Lung (tissue), 12 donors: ENCODE data around the gene ARHGEF9. TPM values are rescaled to one million over a fixed set of nuclear protein-coding genes. Genes with fewer than 3 reads are reported as not detected.

Source experiments
- ATAC-seq: fragments of 200-7000 bp; cut with Tn5 transposase; one replicate; pipeline ENCODE4 v1.9.1; 2020; ENCODE audit warnings: moderate number of reproducible peaks; ENCODE audit not compliant: insufficient read depth, low FRiP score
- DNase-seq, 3 donors: peaks; one replicate each; pipeline ENCODE4 v3.0.0-alpha.2; 2013 to 2017
- H3K27ac ChIP-seq, 2 donors: one replicate each; pipeline ENCODE4 v1.5.1; 2013; ENCODE audit warnings: mild to moderate bottlenecking in 2 of 2, moderate library complexity in 2 of 2, control low read depth in 1 of 2, inconsistent platforms in 1 of 2, low read depth in 1 of 2, low read length in 1 of 2
- H3K27me3 ChIP-seq, 3 donors: one replicate each; pipeline ENCODE4 v1.5.1; 2013; ENCODE audit warnings: low read length in 2 of 3; ENCODE audit not compliant: control insufficient read depth in 3 of 3, insufficient read depth in 3 of 3
- H3K36me3 ChIP-seq, 4 donors: one replicate each; pipeline ENCODE4 v1.5.1; 2013; ENCODE audit warnings: low read length in 4 of 4, mild to moderate bottlenecking in 1 of 4, moderate library complexity in 1 of 4; ENCODE audit not compliant: control insufficient read depth in 4 of 4, insufficient read depth in 4 of 4
- H3K4me1 ChIP-seq, 5 donors: one replicate each; pipeline ENCODE4 v1.5.1; 2013; ENCODE audit warnings: low read length in 5 of 5, mild to moderate bottlenecking in 2 of 5, moderate library complexity in 1 of 5; ENCODE audit not compliant: control insufficient read depth in 5 of 5, insufficient read depth in 5 of 5
- H3K4me3 ChIP-seq: one replicate; pipeline ENCODE4 v1.5.1; 2013; ENCODE audit warnings: mild to moderate bottlenecking, control low read depth, moderate library complexity
- H3K9ac ChIP-seq, 2 donors: one replicate each; pipeline ENCODE4 v1.5.1; 2013; ENCODE audit warnings: low read length in 2 of 2, control low read depth in 1 of 2; ENCODE audit not compliant: insufficient read depth in 1 of 2
- H3K9me3 ChIP-seq, 4 donors: one replicate each; pipeline ENCODE4 v1.5.1; 2013; ENCODE audit warnings: low read length in 3 of 4, mild to moderate bottlenecking in 1 of 4, moderate library complexity in 1 of 4; ENCODE audit not compliant: control insufficient read depth in 4 of 4, insufficient read depth in 3 of 4
- CTCF ChIP-seq: IDR thresholded peaks from 2 replicates; pipeline ENCODE4 v1.5.1; 2012; ENCODE audit warnings: mild to moderate bottlenecking; ENCODE audit errors: control extremely low read depth, extremely low read depth
- WGBS, 2 donors: extraction: QIAGEN DNeasy Blood & Tissue Kit; methylation state at CpG; one replicate each; pipeline ENCODE4 v1.1.7; 2013; 5-methylcytosine and 5-hydroxymethylcytosine counted together
- polyA plus RNA-seq, 2 donors: library from polyadenylated mRNA; stranded (reverse); fragments of 200-250 nt; gene quantifications; one replicate each; pipeline ENCODE4 v1.2.1, GENCODE V29; 2013
- total RNA-seq, 2 donors: library from RNA; depleted of rRNA in 1 of 2; stranded (reverse); fragments of >200 nt in 1 of 2; gene quantifications; one replicate each; pipeline ENCODE4 v1.2.1, GENCODE V29; 2014 to 2021
- donor health status: control.
- donor health status: control.
- donor health status: Bipolar disorder and iron deficiency.
- donor health status: healthy.
- donor health status: DM: yes; HTN: yes; CAD: no.

ARHGEF9 gene
- total and polyA plus RNA-seq, 4 donors = 5.8 to 25.5 (median 18.5) TPM

- DNase-seq (no peak), ATAC-seq (no peak)
- H3K27me3 ChIP-seq = no peaks in the 10 kb centered on the region
- H3K4me1 ChIP-seq = peaks cover 0 to 38% (median 3%) of the 10 kb centered on the region in 5 donors
- no peaks in the 10 kb centered on the region for H3K36me3 ChIP-seq
- H3K4me3 ChIP-seq = no peak overlapping the region
- 40 to 58% methylated on average over 1 of the region's 1 CpG for WGBS, 2 donors
- peaks cover 0 to 2% (median 0%) of the 10 kb centered on the region in 4 donors for H3K9me3 ChIP-seq
- no peak for TF ChIP-seq CTCF
- H3K27ac ChIP-seq = no peak overlapping the region
- H3K9ac ChIP-seq = no peak overlapping the region
Observed at GRCh38 chrX:63746278-63746677, 38.7 kb downstream of the ARHGEF9 start.

- peaks cover 0 to 3% (median 0%) of the 10 kb centered on the region in 4 donors for H3K9me3 ChIP-seq
- no peak overlapping the region for H3K4me3 ChIP-seq
- TF ChIP-seq CTCF = no peak
- no peak overlapping the region for H3K9ac ChIP-seq
- 29 to 50% methylated on average over 2 of the region's 2 CpGs for WGBS, 2 donors
- no peaks in the 10 kb centered on the region for H3K36me3 ChIP-seq
- H3K4me1 ChIP-seq = peaks cover 0 to 36% (median 3%) of the 10 kb centered on the region in 5 donors
- ATAC-seq (no peak), DNase-seq (no peak)
- H3K27ac ChIP-seq = no peak overlapping the region
- no peaks in the 10 kb centered on the region for H3K27me3 ChIP-seq
Observed at GRCh38 chrX:63744850-63745394, 40.1 kb downstream of the ARHGEF9 start.

- no peaks in the 10 kb centered on the region for H3K27me3 ChIP-seq
- WGBS, 2 donors = 57 to 67% methylated on average over 2 of the region's 2 CpGs
- H3K36me3 ChIP-seq = no peaks in the 10 kb centered on the region
- peaks cover 0 to 36% (median 3%) of the 10 kb centered on the region in 5 donors for H3K4me1 ChIP-seq
- H3K4me3 ChIP-seq = no peak overlapping the region
- no peak for TF ChIP-seq CTCF
- peak in 1 of 3 donors; percentile 41 for DNase-seq
- H3K27ac ChIP-seq = peak overlapping the region in 1 of 2 donors; percentile 9
- no peak for ATAC-seq
- H3K9me3 ChIP-seq = peaks cover 0 to 3% (median 0%) of the 10 kb centered on the region in 4 donors
- no peak overlapping the region for H3K9ac ChIP-seq
Observed at GRCh38 chrX:63743596-63743995, 41.4 kb downstream of the ARHGEF9 start.

- ATAC-seq (no peak), DNase-seq (no peak)
- H3K9me3 ChIP-seq = peaks cover 0 to 5% (median 0%) of the 10 kb centered on the region in 4 donors
- H3K9ac ChIP-seq = no peak overlapping the region
- no peak overlapping the region for H3K27ac ChIP-seq
- H3K27me3 ChIP-seq = no peaks in the 10 kb centered on the region
- TF ChIP-seq CTCF = no peak
- H3K4me1 ChIP-seq = peaks cover 0 to 20% (median 0%) of the 10 kb centered on the region in 5 donors
- no peak overlapping the region for H3K4me3 ChIP-seq
- H3K36me3 ChIP-seq = no peaks in the 10 kb centered on the region
- WGBS, 2 donors = 57 to 87% methylated on average over 2 of the region's 2 CpGs
Observed at GRCh38 chrX:63740382-63740781, 44.6 kb downstream of the ARHGEF9 start.
